ENCODE results near the gene DRGX.

Gene DRGX

GRCh38 chr10:49334964-49335363, 60.9 kb downstream of the DRGX start:
- DNase-seq = no peak

GRCh38 chr10:49333192-49333591, 62.7 kb downstream of the DRGX start:
- no peak for DNase-seq

GRCh38 chr10:49332768-49333167, 63.1 kb downstream of the DRGX start:
- no peak for DNase-seq

GRCh38 chr10:49332333-49332732, 63.6 kb downstream of the DRGX start:
- no peak for DNase-seq

GRCh38 chr10:49331431-49331830, 64.5 kb downstream of the DRGX start:
- peak; percentile 19 for DNase-seq

GRCh38 chr10:49330127-49330665, 65.7 kb downstream of the DRGX start:
- DNase-seq = peak; percentile 30

GRCh38 chr10:49329146-49329505, 66.8 kb downstream of the DRGX start:
- peak; percentile 21 for DNase-seq

- peak; percentile 17 for DNase-seq
These were observed 67.3 kb downstream of the DRGX start for GRCh38 chr10:49328401-49329145.

- DNase-seq = peak; percentile 40
These were observed 68.7 kb downstream of the DRGX start for GRCh38 chr10:49327036-49327813.

- DNase-seq = peak; percentile 47
These were observed 69.7 kb downstream of the DRGX start for GRCh38 chr10:49325916-49326783.

- DNase-seq = peak; percentile 45
These were observed 70.6 kb downstream of the DRGX start for GRCh38 chr10:49325131-49325915.

GRCh38 chr10:49324711-49325110, 71.2 kb downstream of the DRGX start:
- DNase-seq = peak; percentile 21

GRCh38 chr10:49323896-49324270, 72.0 kb downstream of the DRGX start:
- peak; percentile 47 for DNase-seq

GRCh38 chr10:49323171-49323895, 72.6 kb downstream of the DRGX start:
- DNase-seq = peak; percentile 24

- DNase-seq = peak; percentile 33
These were observed 73.3 kb downstream of the DRGX start for GRCh38 chr10:49322371-49323170.

- DNase-seq = peak; percentile 7
These were observed 74.9 kb downstream of the DRGX start for GRCh38 chr10:49321021-49321420.

- DNase-seq = peak; percentile 24
These were observed 75.7 kb downstream of the DRGX start for GRCh38 chr10:49320191-49320590.

- DNase-seq = no peak
These were observed 76.7 kb downstream of the DRGX start for GRCh38 chr10:49319206-49319605.

- peak; percentile 13 for DNase-seq
These were observed 77.1 kb downstream of the DRGX start for GRCh38 chr10:49318755-49319154.

- no peak for DNase-seq
These were observed 77.9 kb downstream of the DRGX start for GRCh38 chr10:49318028-49318427.

GRCh38 chr10:49314806-49315205, 81.1 kb downstream of the DRGX start:
- DNase-seq = no peak
